Loucy (cell line): ENCODE data around the gene RBM33.

Experiments used
- CTCF ChIP-seq: fragments of 200-600 bp; sonication (generic); conservative IDR thresholded peaks from 2 replicates; pipeline ENCODE4 v1.5.1; 2014; ENCODE audit warnings: mild to moderate bottlenecking, antibody characterized with exemption, low read length
- EZH2phosphoT487 ChIP-seq: fragments of 200-600 bp; IDR thresholded peaks from 2 replicates; pipeline ENCODE4 v1.6.1; 2018; ENCODE audit warnings: antibody characterized with exemption, mild to moderate bottlenecking, moderate library complexity, borderline replicate concordance

GRCh38 chr7:155809332-155809946 lies 165.0 kb downstream of the RBM33 start:
- TF ChIP-seq CTCF (no peak), EZH2phosphoT487 (no peak)
